HepG2 (cell line): ENCODE measurements around the gene DAPP1.

Source experiments
- CCAR2 ChIP-seq: fragments of 200-400 bp; formaldehyde crosslinking; optimal IDR thresholded peaks from 2 replicates; pipeline ENCODE3; 2018; ENCODE audit warnings: low read depth, mild to moderate bottlenecking, low read length, moderate library complexity
- MYC ChIP-seq: sonication (generic); formaldehyde crosslinking; IDR thresholded peaks from 2 replicates; pipeline ENCODE4 v1.9.0; 2021; ENCODE audit warnings: missing genetic modification reagents, borderline replicate concordance
- TAF1 ChIP-seq: sonication (generic); formaldehyde crosslinking; IDR thresholded peaks from 2 replicates; pipeline ENCODE4 v1.4.0; 2020; ENCODE audit warnings: missing genetic modification reagents
- TEAD3 ChIP-seq: optimal IDR thresholded peaks from 2 replicates; pipeline ENCODE3; 2016; ENCODE audit warnings: borderline replicate concordance
- YY1 ChIP-seq: IDR thresholded peaks from 2 replicates; pipeline ENCODE4 v1.6.1; 2011; ENCODE audit warnings: low read length, low read depth, moderate library complexity, mild to moderate bottlenecking; ENCODE audit not compliant: insufficient read depth, insufficient replicate concordance
- ZNF44 ChIP-seq: sonication (generic); formaldehyde crosslinking; IDR thresholded peaks from 2 replicates; pipeline ENCODE4 v1.5.1; 2020; ENCODE audit warnings: mild to moderate bottlenecking, missing genetic modification reagents
- TF ChIP-seq, protein P1 (sequence below): sonication (generic); formaldehyde crosslinking; IDR thresholded peaks from 2 replicates; pipeline ENCODE4 v1.8.0; 2022; ENCODE audit warnings: mild to moderate bottlenecking, missing genetic modification reagents; ENCODE audit not compliant: insufficient replicate concordance
- TF ChIP-seq, protein P2 (sequence below): sonication (generic); formaldehyde crosslinking; IDR thresholded peaks from 2 replicates; pipeline ENCODE4 v1.4.0; 2020; ENCODE audit warnings: missing genetic modification reagents

DNA sequence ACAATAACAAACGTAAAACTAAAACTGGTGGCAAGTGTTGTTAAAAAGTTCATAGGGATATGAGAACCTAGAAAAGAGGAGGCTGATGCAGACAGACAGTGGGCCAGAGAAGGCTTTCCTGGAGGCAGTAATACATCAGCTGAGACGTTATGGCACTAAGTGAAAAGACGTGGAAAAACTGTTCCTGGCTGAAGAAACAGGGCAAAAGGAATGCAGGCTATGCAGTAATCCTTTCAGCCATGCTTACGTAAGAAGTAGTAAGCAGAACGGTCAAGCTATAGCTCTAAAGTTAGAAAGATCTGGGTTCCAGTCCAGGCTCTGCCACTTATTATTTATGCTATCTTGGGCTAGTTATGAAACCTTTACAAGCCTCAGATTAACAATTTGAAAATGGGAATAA is 71.2 kb downstream of the DAPP1 start:
- TF ChIP-seq ZNF44 (CRISPR knock-in tag) (no peak), TEAD3 (CRISPR knock-in tag) (no peak), MYC (CRISPR knock-in tag) (no peak), CCAR2 (no peak), TAF1 (CRISPR knock-in tag) (no peak), YY1 (no peak)
- TF ChIP-seq, protein P1, sequence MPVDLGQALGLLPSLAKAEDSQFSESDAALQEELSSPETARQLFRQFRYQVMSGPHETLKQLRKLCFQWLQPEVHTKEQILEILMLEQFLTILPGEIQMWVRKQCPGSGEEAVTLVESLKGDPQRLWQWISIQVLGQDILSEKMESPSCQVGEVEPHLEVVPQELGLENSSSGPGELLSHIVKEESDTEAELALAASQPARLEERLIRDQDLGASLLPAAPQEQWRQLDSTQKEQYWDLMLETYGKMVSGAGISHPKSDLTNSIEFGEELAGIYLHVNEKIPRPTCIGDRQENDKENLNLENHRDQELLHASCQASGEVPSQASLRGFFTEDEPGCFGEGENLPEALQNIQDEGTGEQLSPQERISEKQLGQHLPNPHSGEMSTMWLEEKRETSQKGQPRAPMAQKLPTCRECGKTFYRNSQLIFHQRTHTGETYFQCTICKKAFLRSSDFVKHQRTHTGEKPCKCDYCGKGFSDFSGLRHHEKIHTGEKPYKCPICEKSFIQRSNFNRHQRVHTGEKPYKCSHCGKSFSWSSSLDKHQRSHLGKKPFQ = no peak
- TF ChIP-seq, protein P2, sequence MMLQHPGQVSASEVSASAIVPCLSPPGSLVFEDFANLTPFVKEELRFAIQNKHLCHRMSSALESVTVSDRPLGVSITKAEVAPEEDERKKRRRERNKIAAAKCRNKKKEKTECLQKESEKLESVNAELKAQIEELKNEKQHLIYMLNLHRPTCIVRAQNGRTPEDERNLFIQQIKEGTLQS (CRISPR knock-in tag) = no peak
